DOHH2 (cell line): ENCODE results near the gene INPP4B.

Experiments used
- H3F3A ChIP-seq: fragments of 200-600 bp; sonication (generic), shearing (Covaris generic); 2 replicates; pipeline ENCODE4 v1.6.0; 2016; ENCODE audit warnings: antibody characterized with exemption, mild to moderate bottlenecking; ENCODE audit not compliant: control insufficient read depth, insufficient read depth
- H3K27ac ChIP-seq: fragments of 200-600 bp; sonication (generic); 2 replicates; pipeline ENCODE4 v1.5.1; 2014; ENCODE audit warnings: low read depth, mild to moderate bottlenecking, low read length, moderate library complexity
- H3K27me3 ChIP-seq: fragments of 200-600 bp; sonication (generic); 2 replicates; pipeline ENCODE4 v1.6.1; 2014; ENCODE audit warnings: mild to moderate bottlenecking, low read length, mixed read lengths; ENCODE audit not compliant: control insufficient read depth
- H3K36me3 ChIP-seq: fragments of 200-600 bp; sonication (generic); 2 replicates; pipeline ENCODE4 v1.6.1; 2014; ENCODE audit warnings: mild to moderate bottlenecking, low read length, moderate library complexity, mixed read lengths; ENCODE audit not compliant: control insufficient read depth
- H3K4me1 ChIP-seq: fragments of 200-600 bp; sonication (generic); 2 replicates; pipeline ENCODE4 v1.6.1; 2014; ENCODE audit warnings: mild to moderate bottlenecking, low read length, mixed read lengths; ENCODE audit not compliant: control insufficient read depth
- H3K4me2 ChIP-seq: fragments of 200-600 bp; sonication (generic); 2 replicates; pipeline ENCODE4 v1.6.0; 2014; ENCODE audit warnings: mild to moderate bottlenecking, low read length, moderate library complexity
- H3K4me3 ChIP-seq: fragments of 200-600 bp; sonication (generic); 2 replicates; pipeline ENCODE4 v1.5.1; 2014; ENCODE audit warnings: mild to moderate bottlenecking, low read length, mixed read lengths
- H3K79me2 ChIP-seq: fragments of 200-600 bp; sonication (generic); 2 replicates; pipeline ENCODE4 v1.6.1; 2014; ENCODE audit warnings: mild to moderate bottlenecking, low read length, mixed read lengths; ENCODE audit not compliant: control insufficient read depth
- H3K9me2 ChIP-seq: fragments of 200-600 bp; sonication (generic); replicated peaks from 2 replicates; pipeline ENCODE4 v1.6.1; 2014; ENCODE audit warnings: mild to moderate bottlenecking, low read length, mixed read lengths; ENCODE audit not compliant: control insufficient read depth
- H3K9me3 ChIP-seq: fragments of 200-600 bp; sonication (generic); 2 replicates; pipeline ENCODE4 v1.6.1; 2014; ENCODE audit warnings: antibody characterized with exemption, low read length, mixed read lengths; ENCODE audit not compliant: control insufficient read depth, insufficient read depth
- H4K20me1 ChIP-seq: fragments of 200-600 bp; sonication (generic); 2 replicates; pipeline ENCODE4 v1.6.0; 2014; ENCODE audit warnings: low read depth, mild to moderate bottlenecking, antibody characterized with exemption, low read length, moderate library complexity; ENCODE audit not compliant: control insufficient read depth, insufficient read depth
- CTCF ChIP-seq: fragments of 200-600 bp; sonication (generic); IDR thresholded peaks from one replicate; pipeline ENCODE4 v1.5.1; 2014; ENCODE audit warnings: antibody characterized with exemption, mild to moderate bottlenecking, low read depth, low read length; ENCODE audit not compliant: poor library complexity, severe bottlenecking
- EZH2phosphoT487 ChIP-seq: fragments of 200-600 bp; sonication (generic); IDR thresholded peaks from 2 replicates; pipeline ENCODE4 v1.6.1; 2017; ENCODE audit warnings: borderline replicate concordance, mild to moderate bottlenecking, antibody characterized with exemption, low read length, moderate library complexity, mixed read lengths

The INPP4B gene

DNA sequence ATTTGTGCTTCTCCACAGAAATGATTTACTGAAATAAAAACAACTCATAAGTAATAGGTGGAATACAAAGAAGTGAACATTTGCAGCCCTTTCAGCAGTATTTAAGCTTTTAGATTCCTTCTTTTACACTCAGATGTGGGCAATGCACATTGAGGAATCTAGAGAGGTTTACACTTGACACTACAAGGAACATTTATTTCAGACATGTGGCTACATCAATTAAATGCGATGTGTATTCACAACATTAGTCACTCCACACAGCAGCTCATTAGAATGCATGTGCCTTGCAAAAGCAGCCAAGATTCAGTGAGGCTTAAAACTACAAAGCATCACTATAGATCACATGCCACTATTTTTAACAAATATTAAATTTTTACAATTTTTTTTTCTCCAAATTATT lies 480.7 kb downstream of the INPP4B start:
- Histone ChIP-seq H3K9me3 (no peaks in the 10 kb centered on the region), H3K36me3 (no peaks in the 10 kb centered on the region), H3K27me3 (no peaks in the 10 kb centered on the region), H3F3A (no peaks in the 10 kb centered on the region), H3K4me2 (no peak overlapping the region), H3K27ac (no peak overlapping the region), H3K79me2 (no peaks in the 10 kb centered on the region), H3K4me3 (no peak overlapping the region), H3K9me2 (no peaks in the 10 kb centered on the region), H4K20me1 (no peaks in the 10 kb centered on the region), H3K4me1 (no peaks in the 10 kb centered on the region)
- TF ChIP-seq EZH2phosphoT487: no peak
- no peak for TF ChIP-seq CTCF

- Histone ChIP-seq H4K20me1 (no peaks in the 10 kb centered on the region), H3K9me3 (no peaks in the 10 kb centered on the region), H3K27me3 (no peaks in the 10 kb centered on the region), H3K27ac (no peak overlapping the region), H3K4me2 (no peak overlapping the region), H3K4me1 (no peaks in the 10 kb centered on the region), H3K4me3 (no peak overlapping the region), H3F3A (no peaks in the 10 kb centered on the region), H3K9me2 (no peaks in the 10 kb centered on the region), H3K79me2 (no peaks in the 10 kb centered on the region), H3K36me3 (no peaks in the 10 kb centered on the region)
- no peak for TF ChIP-seq CTCF
- TF ChIP-seq EZH2phosphoT487: no peak
These were observed 482.4 kb downstream of the INPP4B start for GRCh38 chr4:142363686-142364085.

GRCh38 chr4:142361981-142362380 lies 484.1 kb downstream of the INPP4B start:
- no peaks in the 10 kb centered on the region for H3K27me3 ChIP-seq
- no peaks in the 10 kb centered on the region for H3F3A ChIP-seq
- no peaks in the 10 kb centered on the region for H4K20me1 ChIP-seq
- H3K9me2 ChIP-seq: no peaks in the 10 kb centered on the region
- H3K9me3 ChIP-seq: no peaks in the 10 kb centered on the region
- H3K79me2 ChIP-seq: no peaks in the 10 kb centered on the region
- no peak overlapping the region for H3K27ac ChIP-seq
- no peak overlapping the region for H3K4me2 ChIP-seq
- H3K36me3 ChIP-seq: no peaks in the 10 kb centered on the region
- no peak overlapping the region for H3K4me3 ChIP-seq
- TF ChIP-seq CTCF (no peak), EZH2phosphoT487 (no peak)
- H3K4me1 ChIP-seq: no peaks in the 10 kb centered on the region

- Histone ChIP-seq H4K20me1 (no peaks in the 10 kb centered on the region), H3K4me1 (no peaks in the 10 kb centered on the region), H3K36me3 (no peaks in the 10 kb centered on the region), H3K9me2 (no peaks in the 10 kb centered on the region), H3K27me3 (no peaks in the 10 kb centered on the region), H3K4me3 (no peak overlapping the region), H3K9me3 (no peaks in the 10 kb centered on the region), H3K4me2 (no peak overlapping the region), H3K27ac (no peak overlapping the region), H3K79me2 (no peaks in the 10 kb centered on the region), H3F3A (no peaks in the 10 kb centered on the region)
- TF ChIP-seq EZH2phosphoT487 (no peak), CTCF (no peak)
These were observed 485.4 kb downstream of the INPP4B start for GRCh38 chr4:142360657-142361056.
